Activated CD4-positive, alpha-beta T cell treated with anti-CD3 and anti-CD28 coated beads, Interleukin-10, Interleukin-2, amounts not matched to agents 100 ng/mL and 50 ng/mL, durations not matched to agents 16 hours and 8 hours (primary cell): Measurements from ENCODE around the gene GNAI2.
"Not testable (repeated sequence)": the region's sequence is repeated elsewhere in the genome, so short reads cannot be mapped to it uniquely, and the experiment has no call there.

Experiments used
- DNase-seq: peaks from one replicate; pipeline ENCODE4 v3.0.0-alpha.2; 2020

GNAI2 gene

GRCh38 chr3:50205413-50206276, 30.4 kb upstream of the GNAI2 start:
- peak; percentile 24 for DNase-seq

- DNase-seq = no peak
These were observed 28.5 kb upstream of the GNAI2 start for GRCh38 chr3:50207359-50208042.

GRCh38 chr3:50208677-50209344, 27.2 kb upstream of the GNAI2 start:
- no peak for DNase-seq

- no peak for DNase-seq
These were observed 25.9 kb upstream of the GNAI2 start for GRCh38 chr3:50210176-50210509.

GRCh38 chr3:50210510-50211367, 25.3 kb upstream of the GNAI2 start:
- no peak for DNase-seq

- DNase-seq = not testable (repeated sequence)
These were observed 24.7 kb upstream of the GNAI2 start for GRCh38 chr3:50211368-50211717.

GRCh38 chr3:50211930-50212329, 24.1 kb upstream of the GNAI2 start:
- peak; percentile 52 for DNase-seq

GRCh38 chr3:50212502-50212901, 23.5 kb upstream of the GNAI2 start:
- no peak for DNase-seq

GRCh38 chr3:50212971-50213370, 23.0 kb upstream of the GNAI2 start:
- no peak for DNase-seq

- no peak for DNase-seq
These were observed 22.6 kb upstream of the GNAI2 start for GRCh38 chr3:50213373-50213772.

- DNase-seq = no peak
These were observed 21.2 kb upstream of the GNAI2 start for GRCh38 chr3:50214824-50215223.

GRCh38 chr3:50215529-50215928, 20.5 kb upstream of the GNAI2 start:
- DNase-seq = no peak

GRCh38 chr3:50217681-50218080, 18.3 kb upstream of the GNAI2 start:
- no peak for DNase-seq

GRCh38 chr3:50218448-50218847, 17.6 kb upstream of the GNAI2 start:
- DNase-seq = no peak

- no peak for DNase-seq
These were observed 16.7 kb upstream of the GNAI2 start for GRCh38 chr3:50219285-50219684.

GRCh38 chr3:50220109-50220508, 15.9 kb upstream of the GNAI2 start:
- DNase-seq = no peak

GRCh38 chr3:50221051-50221410, 15.0 kb upstream of the GNAI2 start:
- no peak for DNase-seq

- DNase-seq = no peak
These were observed 14.4 kb upstream of the GNAI2 start for GRCh38 chr3:50221411-50222168.

- DNase-seq = no peak
These were observed 13.9 kb upstream of the GNAI2 start for GRCh38 chr3:50222169-50222528.

- DNase-seq = no peak
These were observed 11.4 kb upstream of the GNAI2 start for GRCh38 chr3:50224639-50225038.

- peak; percentile 61 for DNase-seq
These were observed 9.1 kb upstream of the GNAI2 start for GRCh38 chr3:50226888-50227389.
